Stomach (tissue), 9 donors: Measurements from ENCODE around the gene STMN3. TPM values are rescaled to one million over a fixed set of nuclear protein-coding genes. Genes with fewer than 3 reads are reported as not detected.

Experiments used
- DNase-seq, 2 donors: peaks; one replicate each; pipeline versions ENCODE4 v3.0.0 to v3.0.0-alpha.2; 2013 to 2019
- H3K27ac ChIP-seq, 5 donors: fragments of 200-600 bp in 4 of 5; sonication (generic) in 4 of 5; one replicate each; pipeline ENCODE4 v1.5.1; 2013 to 2019; ENCODE audit warnings: mild to moderate bottlenecking in 1 of 5, moderate library complexity in 1 of 5
- H3K27me3 ChIP-seq, 3 donors: fragments of 200-600 bp; sonication (generic); one replicate each; pipeline ENCODE4 v1.5.1; 2017 to 2019; ENCODE audit warnings: mixed run types in 1 of 3
- H3K36me3 ChIP-seq, 4 donors: fragments of 200-600 bp; sonication (generic); 1 replicate in 3 of 4; 2 replicates in 1 of 4; pipeline ENCODE4 v1.5.1; 2016 to 2019
- H3K4me1 ChIP-seq, 4 donors: fragments of 200-600 bp; sonication (generic); one replicate each; pipeline ENCODE4 v1.5.1; 2016 to 2019
- H3K4me3 ChIP-seq, 4 donors: fragments of 200-600 bp; sonication (generic) in 3 of 4; one replicate each; pipeline ENCODE4 v1.5.1; 2016 to 2019; ENCODE audit warnings: mild to moderate bottlenecking in 1 of 4
- H3K9me3 ChIP-seq, 4 donors: fragments of 200-600 bp; sonication (generic); one replicate each; pipeline ENCODE4 v1.5.1; 2016 to 2019
- CTCF ChIP-seq, 7 experiments: fragments of 450-650 bp in 4 of 7; fragments of 200-600 bp in 3 of 7; sonication (generic) in 3 of 7; IDR thresholded peaks; one replicate each; pipeline ENCODE4 v1.5.1; 2016 to 2019; ENCODE audit warnings: antibody characterized with exemption in 7 of 7, control low read depth in 2 of 7, mild to moderate bottlenecking in 1 of 7
- EP300 ChIP-seq: sonication (generic); formaldehyde crosslinking; IDR thresholded peaks from one replicate; pipeline ENCODE4 v1.6.1; 2017; ENCODE audit warnings: antibody characterized with exemption
- POLR2A ChIP-seq, 4 donors: fragments of 450-650 bp; IDR thresholded peaks; one replicate each; pipeline ENCODE4 v1.6.1; 2016; ENCODE audit warnings: antibody characterized with exemption in 4 of 4, control low read depth in 2 of 4, mild to moderate bottlenecking in 1 of 4, moderate library complexity in 1 of 4
- POLR2AphosphoS5 ChIP-seq, 3 donors: sonication (generic); formaldehyde crosslinking; IDR thresholded peaks; one replicate each; pipeline ENCODE4 v1.6.1; 2016; ENCODE audit warnings: antibody characterized with exemption in 3 of 3
- WGBS, 5 donors: extraction: QIAGEN DNeasy Blood & Tissue Kit in 3 of 5; methylation state at CpG; one replicate each; pipeline versions ENCODE4 v1.1.5 to v1.1.7; 2013 to 2018; 5-methylcytosine and 5-hydroxymethylcytosine counted together
- intact Hi-C: fragments of 100-400 bp; cut with DNase I; formaldehyde crosslinking; loops from one replicate; pipeline ENCODE4 v1.15.1; 2023; ENCODE audit warnings: low total_unique reads
- polyA plus RNA-seq, 3 donors: library from polyadenylated mRNA; stranded (reverse); fragments of 200-250 nt; gene quantifications; one replicate each; pipeline ENCODE4 v1.2.3, GENCODE V29; 2013
- total RNA-seq, 5 donors: library from RNA; depleted of rRNA; stranded (reverse); fragments of >200 nt; gene quantifications; one replicate each; pipeline versions ENCODE4 v1.1.0 to v1.2.3, GENCODE V29; 2014 to 2016
- donor health status: healthy with polysubstance abuse.
- donor health status: Bipolar disorder and iron deficiency.
- donor health status: healthy.

STMN3 gene
- total and polyA plus RNA-seq, 8 donors, result 0.87 to 14.8 (median 12.0) TPM

- no peak for DNase-seq
- Histone ChIP-seq H3K36me3 (peaks cover 0 to 38% (median 35%) of the 10 kb centered on the region in 4 donors), H3K27ac (no peak overlapping the region), H3K27me3 (no peaks in the 10 kb centered on the region), H3K9me3 (no peaks in the 10 kb centered on the region), H3K4me1 (peaks cover 0 to 20% (median 12%) of the 10 kb centered on the region in 4 donors), H3K4me3 (no peak overlapping the region)
- TF ChIP-seq POLR2AphosphoS5 (IDR thresholded peaks at IDR 0.05) (no peak), POLR2A (IDR thresholded peaks at IDR 0.05) (no peak), EP300 (no peak), CTCF (IDR thresholded peaks at IDR 0.05) (no peak)
- 60 to 78% (median 71%) methylated on average over 8 of the region's 8 CpGs for WGBS, 5 donors
- intact Hi-C loops, result no loop called here
Observed at GRCh38 chr20:63620991-63621390, 32.2 kb downstream of the STMN3 start.

GRCh38 chr20:63619505-63619904 is 33.7 kb downstream of the STMN3 start:
- 85 to 87% (median 86%) methylated on average over 13 of the region's 13 CpGs for WGBS, 5 donors
- no peak overlapping the region for H3K27ac ChIP-seq
- no peaks in the 10 kb centered on the region for H3K9me3 ChIP-seq
- H3K27me3 ChIP-seq, result no peaks in the 10 kb centered on the region
- no peak overlapping the region for H3K4me3 ChIP-seq
- TF ChIP-seq EP300, result no peak
- TF ChIP-seq POLR2A (IDR thresholded peaks at IDR 0.05), result no peak
- TF ChIP-seq POLR2AphosphoS5 (IDR thresholded peaks at IDR 0.05), result no peak
- TF ChIP-seq CTCF (IDR thresholded peaks at IDR 0.05), result no peak
- DNase-seq, result no peak
- peaks cover 0 to 5% (median 2%) of the 10 kb centered on the region in 4 donors for H3K4me1 ChIP-seq
- intact Hi-C loops, result no loop called here
- peaks cover 0 to 52% (median 48%) of the 10 kb centered on the region in 4 donors for H3K36me3 ChIP-seq

DNA sequence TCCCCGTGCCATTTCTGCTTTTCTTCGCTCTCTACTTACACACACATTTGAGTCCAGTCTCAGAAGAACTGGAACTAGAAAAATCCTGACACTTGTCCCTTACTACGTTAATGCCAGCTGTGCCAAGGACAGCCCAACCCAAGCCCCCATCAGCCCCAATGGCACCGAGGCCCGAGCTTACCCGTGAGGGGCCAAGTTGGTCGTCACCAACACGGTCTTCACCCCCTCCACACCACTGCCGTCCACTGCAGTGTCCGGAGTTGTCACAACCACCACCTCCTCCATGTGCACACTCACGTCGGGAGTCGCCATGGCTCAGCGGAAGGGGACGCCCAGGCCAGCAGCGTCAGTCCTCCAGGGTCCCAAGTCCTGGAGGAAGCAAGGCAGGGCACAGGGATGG is 34.1 kb downstream of the STMN3 start:
- Histone ChIP-seq H3K9me3 (no peaks in the 10 kb centered on the region), H3K4me1 (peaks cover 0 to under 1% (median under 1%) of the 10 kb centered on the region in 4 donors), H3K36me3 (peaks cover 0 to 52% (median 49%) of the 10 kb centered on the region in 4 donors), H3K4me3 (no peak overlapping the region), H3K27ac (no peak overlapping the region), H3K27me3 (no peaks in the 10 kb centered on the region)
- no peak for DNase-seq
- intact Hi-C loops, result no loop called here
- no peak for TF ChIP-seq EP300
- no peak for TF ChIP-seq POLR2AphosphoS5 (IDR thresholded peaks at IDR 0.05)
- no peak for TF ChIP-seq CTCF (IDR thresholded peaks at IDR 0.05)
- no peak for TF ChIP-seq POLR2A (IDR thresholded peaks at IDR 0.05)
- 95 to 96% (median 96%) methylated on average over 16 of the region's 16 CpGs for WGBS, 5 donors

- Histone ChIP-seq H3K36me3 (peaks cover 0 to 57% (median 52%) of the 10 kb centered on the region in 4 donors), H3K27me3 (no peaks in the 10 kb centered on the region), H3K27ac (no peak overlapping the region), H3K9me3 (no peaks in the 10 kb centered on the region), H3K4me3 (no peak overlapping the region), H3K4me1 (no peaks in the 10 kb centered on the region)
- DNase-seq, result no peak
- TF ChIP-seq CTCF (IDR thresholded peaks at IDR 0.05) (no peak), EP300 (no peak), POLR2AphosphoS5 (IDR thresholded peaks at IDR 0.05) (no peak), POLR2A (IDR thresholded peaks at IDR 0.05) (no peak)
- 82 to 90% (median 86%) methylated on average over 7 to 11 of the region's 11 CpGs for WGBS, 5 donors
- intact Hi-C loops, result no loop called here
Observed at GRCh38 chr20:63618291-63618980, 34.8 kb downstream of the STMN3 start.
